GM21390 (cell line): Measurements from ENCODE around the gene GALNT12.

Experiments
- ATAC-seq: cut with Tn5 transposase; IDR thresholded peaks from one replicate; pipeline ENCODE4 v1.9.1; 2021; ENCODE audit not compliant: unreplicated experiment

The GALNT12 gene

DNA sequence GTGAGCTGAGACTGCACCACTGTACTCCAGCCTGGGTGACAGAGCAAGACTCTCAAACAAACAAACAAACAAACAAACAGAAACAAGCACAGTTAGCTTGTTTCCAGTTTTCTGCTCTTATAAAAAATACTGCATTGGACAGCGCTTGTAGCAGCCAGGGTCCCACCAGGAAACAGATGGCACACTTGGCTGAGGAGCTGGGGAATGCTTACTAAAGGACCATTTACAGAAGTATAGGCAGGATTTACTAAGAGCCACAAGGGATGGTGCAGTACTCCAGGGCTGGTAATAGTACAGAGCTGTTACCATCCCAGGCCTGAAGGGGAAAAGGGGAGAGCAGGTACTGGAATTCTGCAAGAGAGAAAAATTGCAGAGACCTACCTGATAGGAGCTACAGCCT, 5.9 kb upstream of the GALNT12 start:
- no peak for ATAC-seq

DNA sequence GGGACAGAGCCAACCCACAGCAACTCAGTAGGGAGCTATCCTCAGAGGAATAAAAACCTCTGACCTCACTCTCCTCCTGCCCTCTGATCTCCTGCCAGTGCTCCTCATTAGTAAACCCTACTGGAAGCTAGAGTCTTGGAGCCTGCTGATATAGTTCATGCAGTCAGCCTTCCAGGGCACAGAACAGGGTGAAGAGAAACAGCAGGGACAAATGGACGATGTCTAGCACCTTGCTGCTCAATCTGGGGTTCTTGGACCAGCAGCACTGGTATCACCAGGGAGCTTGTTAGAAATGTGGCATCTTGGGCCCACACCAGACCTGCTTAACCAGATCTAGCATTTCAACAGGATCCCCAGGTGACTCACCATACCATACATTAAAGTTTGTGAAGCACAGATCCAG, 5.5 kb upstream of the GALNT12 start:
- no peak for ATAC-seq

DNA sequence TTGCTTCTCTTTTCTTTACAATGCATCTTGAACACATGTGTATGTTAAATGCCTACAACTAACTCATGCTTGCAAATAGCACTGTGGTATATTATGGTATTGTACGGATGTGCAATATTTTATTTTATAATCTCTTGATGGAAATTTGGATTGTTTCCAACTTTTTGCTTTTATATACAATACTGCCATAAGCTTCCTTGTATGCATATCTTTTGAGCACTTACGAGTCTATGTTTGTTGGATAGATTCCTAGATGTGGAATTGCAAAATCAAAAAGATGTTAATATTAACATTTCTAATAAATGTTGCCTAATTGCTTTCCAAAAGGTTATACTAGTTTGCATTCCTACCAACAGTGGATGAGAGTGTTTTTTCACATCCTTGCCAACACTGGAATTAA, 3.4 kb upstream of the GALNT12 start:
- ATAC-seq, result no peak

DNA sequence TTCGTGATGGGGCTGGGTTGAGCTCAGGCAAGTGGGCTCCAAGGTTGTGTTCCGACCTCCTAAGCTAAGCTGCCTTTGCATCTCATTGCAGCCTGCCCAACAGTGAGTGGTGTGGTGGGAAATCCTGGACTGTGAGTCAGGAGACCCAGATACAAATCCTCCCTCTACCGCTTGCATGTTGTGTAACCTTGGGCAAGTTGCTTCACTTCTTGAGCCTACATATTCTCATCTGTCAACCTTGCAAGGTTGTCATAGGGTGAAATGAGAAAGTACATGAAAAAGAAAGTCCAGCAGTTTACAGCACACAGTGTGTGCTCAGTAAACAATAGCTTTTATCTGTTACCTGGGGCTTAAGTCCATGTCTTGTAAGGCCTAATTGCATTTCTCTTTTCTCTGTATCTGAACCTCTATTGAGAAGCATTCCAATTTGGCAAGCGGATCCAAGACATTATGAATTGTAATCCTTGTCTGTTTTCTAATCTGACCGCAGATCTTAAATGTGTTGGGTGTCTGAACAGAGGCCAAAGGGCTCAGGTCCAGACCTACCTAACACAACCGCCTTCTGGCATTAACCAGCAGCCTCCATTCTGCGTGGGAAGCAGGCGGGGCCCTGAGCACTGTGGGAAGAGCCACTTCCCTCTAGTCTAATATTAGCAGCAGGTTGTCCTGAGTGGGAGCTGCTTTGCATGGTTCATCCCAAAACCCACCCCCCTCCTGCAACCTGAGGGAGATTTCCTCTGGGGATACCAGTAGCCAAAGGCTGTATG, 1.8 kb upstream of the GALNT12 start:
- ATAC-seq, result no peak

- no peak for ATAC-seq
Measured at GRCh38 chr9:98806394-98807035, 955 bp upstream of the GALNT12 start.

GRCh38 chr9:98807814-98808195, 335 bp downstream of the GALNT12 start:
- ATAC-seq, result no peak

DNA sequence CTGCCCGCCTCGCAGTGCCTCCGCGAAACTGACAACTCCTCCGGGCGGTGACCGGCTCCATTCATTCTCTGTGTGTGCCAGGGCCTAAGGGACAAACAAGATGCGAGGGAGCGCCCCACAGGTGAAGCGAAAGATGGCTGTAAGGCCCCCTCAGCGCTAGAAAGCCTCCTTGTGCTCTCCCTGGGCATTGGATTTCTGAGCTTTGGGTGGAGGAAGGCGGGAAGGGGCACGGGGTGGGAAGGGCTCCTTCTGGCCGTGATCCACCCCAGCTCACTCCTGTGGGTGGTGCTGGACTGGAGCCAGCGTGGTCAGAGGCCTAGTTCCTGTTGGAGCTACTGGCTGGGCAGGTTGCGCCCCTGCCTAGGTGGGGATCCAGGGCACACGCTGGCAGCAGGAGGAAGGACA, 943 bp downstream of the GALNT12 start:
- ATAC-seq, result no peak

GRCh38 chr9:98808875-98809274, 1.4 kb downstream of the GALNT12 start:
- ATAC-seq, result no peak

GRCh38 chr9:98809311-98810101, 2.0 kb downstream of the GALNT12 start:
- no peak for ATAC-seq

DNA sequence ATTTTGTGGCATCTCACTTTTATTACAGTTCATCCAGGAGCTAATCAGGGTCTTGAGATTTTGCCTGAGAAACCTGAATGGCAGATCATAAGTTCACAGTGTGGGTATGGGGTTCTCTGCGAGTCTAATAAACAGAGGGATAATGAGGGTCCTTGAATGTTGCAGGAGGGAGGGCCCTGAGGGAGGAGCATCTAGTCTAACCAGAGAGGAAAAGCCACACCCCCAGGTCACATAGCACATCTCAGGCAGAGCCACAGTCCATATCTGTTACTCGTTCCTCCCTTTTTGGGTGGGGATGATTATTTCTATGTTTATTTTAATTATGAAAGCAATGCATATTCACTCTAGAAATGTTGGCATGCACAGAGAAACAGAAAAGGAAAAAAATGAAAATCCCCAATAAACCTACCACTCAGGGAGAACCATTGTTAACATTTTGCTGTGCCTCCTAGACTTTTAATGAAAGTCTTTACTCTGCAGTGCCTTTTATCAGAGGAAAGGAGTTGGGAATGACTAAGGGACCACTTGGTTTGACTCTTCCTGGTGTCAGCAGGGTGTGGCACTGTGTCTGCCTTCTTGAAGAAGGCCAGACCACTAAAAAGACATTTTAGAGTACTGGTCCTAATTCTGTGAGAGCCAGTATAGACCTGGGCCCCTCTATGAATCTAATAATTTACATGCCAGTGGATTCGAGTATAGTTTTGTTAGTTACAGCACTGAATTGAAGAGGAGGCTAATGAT, 2.8 kb downstream of the GALNT12 start:
- ATAC-seq, result no peak

GRCh38 chr9:98811051-98811650, 3.7 kb downstream of the GALNT12 start:
- ATAC-seq, result no peak

GRCh38 chr9:98815391-98815951, 8.0 kb downstream of the GALNT12 start:
- ATAC-seq, result no peak

DNA sequence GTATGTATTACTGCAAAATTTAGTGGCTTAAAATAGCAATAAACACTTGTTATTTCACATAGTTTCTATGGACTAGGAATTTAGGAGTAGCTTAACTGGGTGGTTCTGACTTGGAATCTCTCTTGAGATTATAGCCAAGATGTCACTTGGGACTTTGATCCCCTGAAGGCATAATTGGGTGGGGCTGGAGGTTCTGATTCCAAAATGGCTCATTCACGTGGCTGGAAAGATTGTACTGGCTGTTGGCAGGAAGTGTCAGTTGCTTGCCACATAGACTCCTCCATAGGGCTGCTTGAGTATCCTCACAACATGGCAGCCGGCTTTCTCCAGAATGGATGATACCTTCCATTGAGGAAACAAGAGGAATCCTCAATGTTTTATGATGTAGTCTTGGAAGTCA, 11.3 kb downstream of the GALNT12 start:
- no peak for ATAC-seq

- no peak for ATAC-seq
Measured at GRCh38 chr9:98819231-98819630, 11.8 kb downstream of the GALNT12 start.

- no peak for ATAC-seq
Measured at GRCh38 chr9:98821831-98822230, 14.4 kb downstream of the GALNT12 start.

DNA sequence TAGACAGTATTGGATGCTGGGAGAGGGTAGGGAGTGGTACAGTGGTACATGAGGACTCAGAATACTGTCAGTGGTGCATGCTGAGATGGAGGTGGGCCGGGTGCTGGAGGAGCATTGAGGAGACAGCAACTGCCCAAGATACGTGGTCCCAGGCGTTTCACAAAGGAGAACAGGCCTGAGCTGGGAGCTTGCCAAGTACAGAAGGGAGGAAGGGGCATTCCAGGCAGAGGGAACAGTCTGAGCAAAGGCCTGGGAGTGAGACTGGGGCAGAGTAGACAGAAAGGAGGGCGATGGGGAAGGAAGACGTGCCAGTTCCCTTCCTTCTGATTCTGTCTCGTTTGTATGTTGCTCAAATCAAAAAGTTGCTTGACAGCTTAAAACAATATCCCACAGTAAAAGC, 15.2 kb downstream of the GALNT12 start:
- ATAC-seq, result no peak

GRCh38 chr9:98823666-98824334, 16.3 kb downstream of the GALNT12 start:
- no peak for ATAC-seq

- no peak for ATAC-seq
Measured at GRCh38 chr9:98825414-98825813, 17.9 kb downstream of the GALNT12 start.

GRCh38 chr9:98826716-98827115, 19.2 kb downstream of the GALNT12 start:
- ATAC-seq, result no peak

DNA sequence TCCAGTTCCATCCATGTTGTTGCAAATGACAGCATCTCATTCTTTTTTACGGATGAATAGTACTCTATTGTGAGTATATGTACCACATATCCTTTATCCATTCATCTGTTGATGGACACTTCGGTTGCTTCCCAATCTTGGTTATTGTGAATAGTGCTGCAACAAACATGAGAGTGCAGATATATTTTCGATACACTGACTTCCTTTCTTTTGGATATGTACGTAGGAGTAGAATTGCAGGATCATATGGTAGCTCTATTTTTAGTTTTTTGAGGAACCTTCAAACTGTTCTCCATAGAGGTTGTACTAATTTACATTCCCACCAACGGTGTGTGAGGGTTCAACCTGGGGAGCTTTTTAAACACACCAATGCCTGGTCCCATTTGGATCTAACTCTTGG, 22.3 kb downstream of the GALNT12 start:
- no peak for ATAC-seq
